Pancreas (tissue), 10 donors: ENCODE results near the gene BACH2. TPM values are rescaled to one million over a fixed set of nuclear protein-coding genes. Genes with fewer than 3 reads are reported as not detected.

Experiments used
- ATAC-seq, 4 donors: fragments of 200-7000 bp; cut with Tn5 transposase; one replicate each; pipeline versions ENCODE4 v1.8.0 to v1.9.1; 2020; ENCODE audit warnings: mild to moderate bottlenecking in 4 of 4, moderate library complexity in 4 of 4
- DNase-seq, 6 donors: peaks; one replicate each; pipeline ENCODE4 v3.0.0-alpha.2; 2020
- FAIRE-seq: peaks from 2 replicates; lab custom pipeline; 2012; peaks lifted over from hg19 to GRCh38; lab: Jason Lieb, UNC
- H3K27ac ChIP-seq, 4 donors: fragments of 200-600 bp; sonication (generic); 1 replicate in 3 of 4; 2 replicates in 1 of 4; pipeline versions ENCODE4 v1.5.0 to v1.8.0; 2020
- H3K27me3 ChIP-seq, 4 donors: fragments of 200-600 bp; one replicate each; pipeline ENCODE4 v1.8.0; 2021
- H3K36me3 ChIP-seq, 3 donors: fragments of 200-600 bp; sonication (generic) in 1 of 3; one replicate each; pipeline versions ENCODE4 v1.5.0 to v1.8.0; 2020 to 2021
- H3K4me1 ChIP-seq, 3 donors: fragments of 200-600 bp; one replicate each; pipeline ENCODE4 v1.8.0; 2021
- H3K4me3 ChIP-seq, 4 donors: fragments of 200-600 bp; sonication (generic) in 2 of 4; one replicate each; pipeline versions ENCODE4 v1.5.0 to v1.8.0; 2020 to 2021
- H3K9me3 ChIP-seq, 4 donors: fragments of 200-600 bp; one replicate each; pipeline ENCODE4 v1.8.0; 2021
- WGBS, 2 donors: extraction: QIAGEN DNeasy Blood & Tissue Kit; methylation state at CpG; one replicate each; pipeline ENCODE4 v1.1.7; 2013; 5-methylcytosine and 5-hydroxymethylcytosine counted together
- intact Hi-C, 3 donors: fragments of 100-400 bp; cut with DNase I; formaldehyde crosslinking; loops; one replicate each; pipeline versions ENCODE4 v1.11.1 to v1.14.2; 2022
- polyA plus RNA-seq, 2 donors: library from polyadenylated mRNA; stranded (reverse); fragments of 200-250 nt; gene quantifications; one replicate each; pipeline ENCODE4 v1.2.3, GENCODE V29; 2013
- total RNA-seq, 6 donors: library from RNA; stranded (reverse); fragmentation: NEBNext Ultra II Directional in 4 of 6; extraction: Animal tissue kit (Norgen Biotek cat#: 25700) in 4 of 6; gene quantifications; one replicate each; pipeline versions ENCODE4 v1.2.1 to v1.2.4, GENCODE V29; 2021 to 2023
- TF ChIP-seq, protein P1 (sequence below), 4 donors: fragments of 200-600 bp; sonication (generic) in 3 of 4; IDR thresholded peaks; one replicate each; pipeline versions ENCODE4 v1.5.0 to v1.8.0; 2021; ENCODE audit warnings: antibody characterized with exemption in 4 of 4
- donor health status: healthy with polysubstance abuse.
- donor health status: DM: no; HTN: no; CAD: no; lungs with moderate emphysema.
- donor health status: DM: no; HTN: no; CAD: no.
- donor health status: control.
- donor health status: control.
- donor health status: Bipolar disorder and iron deficiency.
- donor health status: DM: yes; HTN: yes; CAD: no.
- donor health status: DM: no; HTN: no; CAD: no.
- donor health status: DM: no; HTN: no; CAD: no.
- donor health status: DM: yes; HTN: yes; CAD: no.

BACH2 gene
- total and polyA plus RNA-seq, 8 donors, result 0.61 to 8.0 (median 4.9) TPM

DNA sequence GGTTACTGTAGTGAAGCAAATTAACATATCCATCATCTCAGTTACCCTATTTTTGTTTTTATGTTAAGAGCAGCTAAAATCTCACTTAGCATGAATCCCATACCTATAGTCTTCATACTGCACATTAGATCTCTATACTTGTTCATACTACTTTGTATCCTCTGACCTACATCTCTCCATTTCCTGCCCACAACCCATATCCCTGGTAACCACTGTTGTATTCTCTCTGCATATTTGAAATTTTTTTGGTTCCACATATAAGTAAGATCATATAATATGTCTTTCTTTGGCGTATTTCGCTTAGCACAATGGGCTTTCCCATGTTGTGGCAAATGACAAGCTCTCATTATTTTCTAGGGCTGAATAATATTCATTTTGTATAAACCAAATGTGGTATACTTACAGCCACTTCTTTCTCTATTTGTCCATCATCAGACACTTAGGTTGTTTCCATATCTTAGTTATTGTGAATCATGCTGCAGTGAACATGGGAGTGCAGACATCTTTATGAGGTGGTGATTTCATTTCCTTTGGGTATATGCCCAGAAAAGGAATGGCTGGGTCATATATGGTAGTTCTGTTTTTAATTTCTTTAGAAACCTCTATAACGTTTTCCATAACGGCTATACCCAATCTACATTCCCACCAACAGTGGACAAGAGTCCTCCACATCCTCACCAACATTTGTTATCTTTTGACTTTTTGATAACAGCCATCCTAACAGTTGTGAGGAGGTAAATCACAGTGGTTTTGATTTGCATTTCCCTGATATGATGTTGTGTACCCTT is 39.8 kb downstream of the BACH2 start:
- 84 to 87% methylated on average over 4 of the region's 4 CpGs for WGBS, 2 donors
- Histone ChIP-seq H3K4me1 (peaks cover 0 to 3% (median 0%) of the 10 kb centered on the region in 3 donors), H3K36me3 (no peaks in the 10 kb centered on the region), H3K27ac (no peak overlapping the region), H3K27me3 (no peaks in the 10 kb centered on the region), H3K4me3 (no peak overlapping the region), H3K9me3 (no peaks in the 10 kb centered on the region)
- no peak for FAIRE-seq
- no peak for ATAC-seq
- DNase-seq, result no peak
- TF ChIP-seq, protein P1, sequence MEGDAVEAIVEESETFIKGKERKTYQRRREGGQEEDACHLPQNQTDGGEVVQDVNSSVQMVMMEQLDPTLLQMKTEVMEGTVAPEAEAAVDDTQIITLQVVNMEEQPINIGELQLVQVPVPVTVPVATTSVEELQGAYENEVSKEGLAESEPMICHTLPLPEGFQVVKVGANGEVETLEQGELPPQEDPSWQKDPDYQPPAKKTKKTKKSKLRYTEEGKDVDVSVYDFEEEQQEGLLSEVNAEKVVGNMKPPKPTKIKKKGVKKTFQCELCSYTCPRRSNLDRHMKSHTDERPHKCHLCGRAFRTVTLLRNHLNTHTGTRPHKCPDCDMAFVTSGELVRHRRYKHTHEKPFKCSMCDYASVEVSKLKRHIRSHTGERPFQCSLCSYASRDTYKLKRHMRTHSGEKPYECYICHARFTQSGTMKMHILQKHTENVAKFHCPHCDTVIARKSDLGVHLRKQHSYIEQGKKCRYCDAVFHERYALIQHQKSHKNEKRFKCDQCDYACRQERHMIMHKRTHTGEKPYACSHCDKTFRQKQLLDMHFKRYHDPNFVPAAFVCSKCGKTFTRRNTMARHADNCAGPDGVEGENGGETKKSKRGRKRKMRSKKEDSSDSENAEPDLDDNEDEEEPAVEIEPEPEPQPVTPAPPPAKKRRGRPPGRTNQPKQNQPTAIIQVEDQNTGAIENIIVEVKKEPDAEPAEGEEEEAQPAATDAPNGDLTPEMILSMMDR (IDR thresholded peaks at IDR 0.05), result no peak
- intact Hi-C loops, result no loop called here

DNA sequence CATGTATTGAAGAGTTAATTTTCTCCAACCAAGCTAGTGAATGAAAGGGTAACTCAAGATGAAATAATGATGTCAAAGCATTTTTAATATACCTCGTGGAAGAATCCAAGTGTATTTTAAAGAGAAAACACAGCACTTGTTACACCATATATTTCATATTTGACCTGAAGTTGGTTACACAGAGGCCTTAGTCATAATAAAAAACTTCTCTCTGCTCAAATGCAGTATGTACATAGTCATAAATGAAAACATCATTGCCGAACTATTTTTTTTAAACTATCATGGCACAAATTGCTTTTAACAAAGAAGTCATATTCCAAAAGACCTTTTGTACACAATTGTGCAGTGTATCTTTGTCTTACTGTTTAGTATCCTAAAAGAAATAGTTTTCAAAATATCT is 43.0 kb downstream of the BACH2 start:
- H3K9me3 ChIP-seq, result no peaks in the 10 kb centered on the region
- WGBS, 2 donors, result 64 to 68% methylated on average over 2 of the region's 2 CpGs
- no peak for FAIRE-seq
- no peak overlapping the region for H3K27ac ChIP-seq
- H3K4me1 ChIP-seq, result peaks cover 0 to 3% (median 0%) of the 10 kb centered on the region in 3 donors
- ATAC-seq, result no peak
- intact Hi-C loops, result no loop called here
- H3K4me3 ChIP-seq, result no peak overlapping the region
- no peaks in the 10 kb centered on the region for H3K36me3 ChIP-seq
- no peaks in the 10 kb centered on the region for H3K27me3 ChIP-seq
- no peak for DNase-seq
- TF ChIP-seq, protein P1 (IDR thresholded peaks at IDR 0.05), result no peak

DNA sequence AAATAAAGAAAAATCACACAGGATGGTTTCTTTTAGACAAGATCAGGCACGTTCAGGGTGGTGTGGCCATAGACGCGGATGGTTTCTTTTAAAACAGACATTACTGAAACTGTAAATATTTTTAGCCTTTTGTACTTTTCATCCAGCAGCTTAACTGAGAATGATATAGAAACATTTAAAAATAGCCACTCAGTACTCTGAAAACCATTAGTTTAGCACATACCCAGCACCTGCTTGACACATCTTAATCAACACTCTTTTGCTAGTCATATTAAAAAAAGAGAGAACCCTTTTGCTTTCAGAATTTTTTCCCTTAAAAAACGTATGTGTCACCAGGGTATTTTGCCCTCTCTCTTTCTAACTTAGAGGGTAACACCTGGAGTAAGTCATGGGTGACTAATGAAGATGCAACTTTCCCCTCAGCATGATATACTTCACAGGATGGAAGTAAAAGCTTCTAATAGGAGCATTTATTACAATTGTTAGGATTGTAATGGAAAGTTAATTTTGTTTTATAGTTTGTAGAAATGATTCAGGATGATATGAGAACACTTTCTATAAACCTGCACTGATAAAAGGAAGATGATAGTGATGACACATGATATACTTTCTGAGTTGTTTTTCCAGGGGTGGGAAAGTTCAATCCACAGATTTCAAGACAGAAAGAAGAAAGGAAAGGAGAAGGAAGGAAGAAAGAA is 45.2 kb downstream of the BACH2 start:
- WGBS, 2 donors, result 84 to 87% methylated on average over 4 of the region's 4 CpGs
- TF ChIP-seq, protein P1 (IDR thresholded peaks at IDR 0.05), result no peak
- no peak overlapping the region for H3K4me3 ChIP-seq
- DNase-seq (no peak), FAIRE-seq (no peak), ATAC-seq (no peak)
- no peaks in the 10 kb centered on the region for H3K9me3 ChIP-seq
- peaks cover 0 to 3% (median 0%) of the 10 kb centered on the region in 3 donors for H3K4me1 ChIP-seq
- no peak overlapping the region for H3K27ac ChIP-seq
- intact Hi-C loops, result no loop called here
- no peaks in the 10 kb centered on the region for H3K27me3 ChIP-seq
- H3K36me3 ChIP-seq, result no peaks in the 10 kb centered on the region

DNA sequence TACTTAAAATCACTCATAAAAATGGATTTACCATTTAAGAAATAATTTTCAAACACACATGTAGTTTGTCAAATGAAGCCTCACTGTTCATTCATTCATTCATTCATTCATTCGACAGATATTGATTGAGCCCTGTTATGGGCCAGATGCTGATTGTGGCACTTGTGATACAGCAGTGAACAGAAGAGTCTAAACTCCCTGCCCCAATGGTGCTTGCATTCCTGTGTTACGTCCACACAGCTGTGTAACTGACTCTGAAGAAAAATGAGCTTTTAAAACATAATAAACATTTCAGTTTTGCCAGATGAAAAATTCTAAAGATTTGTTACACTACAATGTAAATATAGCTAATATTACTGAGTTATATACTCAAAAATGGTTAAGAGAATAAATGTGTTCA is 46.2 kb downstream of the BACH2 start:
- no peak overlapping the region for H3K27ac ChIP-seq
- H3K4me3 ChIP-seq, result no peak overlapping the region
- ATAC-seq (no peak), DNase-seq (no peak), FAIRE-seq (no peak)
- WGBS, 2 donors, result 63 to 71% methylated on average over 2 of the region's 2 CpGs
- no peaks in the 10 kb centered on the region for H3K36me3 ChIP-seq
- no peaks in the 10 kb centered on the region for H3K27me3 ChIP-seq
- peaks cover 0 to 3% (median 0%) of the 10 kb centered on the region in 3 donors for H3K4me1 ChIP-seq
- no peaks in the 10 kb centered on the region for H3K9me3 ChIP-seq
- TF ChIP-seq, protein P1 (IDR thresholded peaks at IDR 0.05), result no peak
- intact Hi-C loops, result no loop called here
